Measurements from ENCODE around the gene IL22RA1. TPM values are rescaled to one million over a fixed set of nuclear protein-coding genes. Genes with fewer than 3 reads are reported as not detected.

IL22RA1 gene
- total RNA-seq, 1 experiment from 2014 or later = 0.37 TPM

- in situ Hi-C loops (cut with HindIII; ENCODE audit: low pct_unique_long_range_greater_than_20kb, low sequenced_read_pairs) = no loop called here
- DNase-seq (ENCODE audit: low read depth, low spot score) = peak; percentile 79
These were observed 7.6 kb upstream of the IL22RA1 start for GRCh38 chr1:24150234-24151174.

GRCh38 chr1:24149866-24150233 is 6.9 kb upstream of the IL22RA1 start:
- in situ Hi-C loops (cut with HindIII; ENCODE audit: low pct_unique_long_range_greater_than_20kb, low sequenced_read_pairs) = no loop called here

GRCh38 chr1:24147816-24148215 is 4.9 kb upstream of the IL22RA1 start:
- DNase-seq (ENCODE audit: low read depth, low spot score) = no peak
- in situ Hi-C loops (cut with HindIII; ENCODE audit: low pct_unique_long_range_greater_than_20kb, low sequenced_read_pairs) = no loop called here

More at GRCh38 chr1:24149866-24150233, 6.9 kb upstream of the IL22RA1 start:
- DNase-seq (ENCODE audit: low read depth, low spot score) = no peak

GRCh38 chr1:24147194-24147593 is 4.3 kb upstream of the IL22RA1 start:
- no peak for DNase-seq (ENCODE audit: low read depth, low spot score)
- in situ Hi-C loops (cut with HindIII; ENCODE audit: low pct_unique_long_range_greater_than_20kb, low sequenced_read_pairs) = no loop called here

GRCh38 chr1:24141311-24141997 is 1.5 kb downstream of the IL22RA1 start:
- in situ Hi-C loops (cut with HindIII; ENCODE audit: low pct_unique_long_range_greater_than_20kb, low sequenced_read_pairs) = no loop called here
- no peak for DNase-seq (ENCODE audit: low read depth, low spot score)

GRCh38 chr1:24140741-24141181 is 2.2 kb downstream of the IL22RA1 start:
- in situ Hi-C loops (cut with HindIII; ENCODE audit: low pct_unique_long_range_greater_than_20kb, low sequenced_read_pairs) = no loop called here
- no peak for DNase-seq (ENCODE audit: low read depth, low spot score)

GRCh38 chr1:24139841-24140425 is 3.0 kb downstream of the IL22RA1 start:
- no peak for DNase-seq (ENCODE audit: low read depth, low spot score)
- in situ Hi-C loops (cut with HindIII; ENCODE audit: low pct_unique_long_range_greater_than_20kb, low sequenced_read_pairs) = no loop called here

GRCh38 chr1:24139222-24139489 is 3.8 kb downstream of the IL22RA1 start:
- in situ Hi-C loops (cut with HindIII; ENCODE audit: low pct_unique_long_range_greater_than_20kb, low sequenced_read_pairs) = no loop called here
- no peak for DNase-seq (ENCODE audit: low read depth, low spot score)

- no peak for DNase-seq (ENCODE audit: low read depth, low spot score)
- in situ Hi-C loops (cut with HindIII; ENCODE audit: low pct_unique_long_range_greater_than_20kb, low sequenced_read_pairs) = no loop called here
These were observed 4.3 kb downstream of the IL22RA1 start for GRCh38 chr1:24138476-24139221.

- no peak for DNase-seq (ENCODE audit: low read depth, low spot score)
- in situ Hi-C loops (cut with HindIII; ENCODE audit: low pct_unique_long_range_greater_than_20kb, low sequenced_read_pairs) = no loop called here
These were observed 5.9 kb downstream of the IL22RA1 start for GRCh38 chr1:24136956-24137539.

- no peak for DNase-seq (ENCODE audit: low read depth, low spot score)
- in situ Hi-C loops (cut with HindIII; ENCODE audit: low pct_unique_long_range_greater_than_20kb, low sequenced_read_pairs) = no loop called here
These were observed 8.6 kb downstream of the IL22RA1 start for GRCh38 chr1:24134376-24134775.

GRCh38 chr1:24133819-24134218 is 9.1 kb downstream of the IL22RA1 start:
- in situ Hi-C loops (cut with HindIII; ENCODE audit: low pct_unique_long_range_greater_than_20kb, low sequenced_read_pairs) = no loop called here

GRCh38 chr1:24130385-24130784 is 12.6 kb downstream of the IL22RA1 start:
- in situ Hi-C loops (cut with HindIII; ENCODE audit: low pct_unique_long_range_greater_than_20kb, low sequenced_read_pairs) = no loop called here
- DNase-seq (ENCODE audit: low read depth, low spot score) = no peak

More at GRCh38 chr1:24133819-24134218, 9.1 kb downstream of the IL22RA1 start:
- DNase-seq (ENCODE audit: low read depth, low spot score) = no peak

GRCh38 chr1:24127801-24128363 is 15.1 kb downstream of the IL22RA1 start:
- no peak for DNase-seq (ENCODE audit: low read depth, low spot score)
- in situ Hi-C loops (cut with HindIII; ENCODE audit: low pct_unique_long_range_greater_than_20kb, low sequenced_read_pairs) = no loop called here

- DNase-seq (ENCODE audit: low read depth, low spot score) = no peak
- in situ Hi-C loops (cut with HindIII; ENCODE audit: low pct_unique_long_range_greater_than_20kb, low sequenced_read_pairs) = no loop called here
These were observed 15.7 kb downstream of the IL22RA1 start for GRCh38 chr1:24127134-24127800.

- in situ Hi-C loops (cut with HindIII; ENCODE audit: low pct_unique_long_range_greater_than_20kb, low sequenced_read_pairs) = no loop called here
These were observed 16.3 kb downstream of the IL22RA1 start for GRCh38 chr1:24126672-24127023.

More at GRCh38 chr1:24126672-24127023, 16.3 kb downstream of the IL22RA1 start:
- DNase-seq (ENCODE audit: low read depth, low spot score) = no peak
